Esophagus squamous epithelium (tissue), 5 donors: ENCODE results near the gene HEY2. TPM values are rescaled to one million over a fixed set of nuclear protein-coding genes. Genes with fewer than 3 reads are reported as not detected.
"Not testable (repeated sequence)": the region's sequence is repeated elsewhere in the genome, so short reads cannot be mapped to it uniquely, and the experiment has no call there.

Experiments
- DNase-seq: peaks from one replicate; lab custom pipeline; 2025; lab: John Stamatoyannopoulos, UW
- H3K27ac ChIP-seq, 4 donors: fragments of 200-600 bp; sonication (generic); one replicate each; pipeline ENCODE4 v1.5.1; 2016 to 2019; ENCODE audit warnings: mild to moderate bottlenecking in 1 of 4
- H3K27me3 ChIP-seq, 4 donors: fragments of 200-600 bp; sonication (generic); 1 replicate in 3 of 4; 2 replicates in 1 of 4; pipeline versions ENCODE4 v1.5.1 to v1.6.0; 2017 to 2021; ENCODE audit warnings: antibody characterized with exemption in 1 of 4
- H3K36me3 ChIP-seq, 3 donors: fragments of 200-600 bp; sonication (generic); one replicate each; pipeline ENCODE4 v1.5.1; 2016 to 2019
- H3K4me1 ChIP-seq, 3 donors: fragments of 200-600 bp; sonication (generic); one replicate each; pipeline ENCODE4 v1.5.1; 2017 to 2019
- H3K4me3 ChIP-seq, 4 donors: fragments of 200-600 bp; sonication (generic); 1 replicate in 3 of 4; 2 replicates in 1 of 4; pipeline ENCODE4 v1.5.1; 2016 to 2019; ENCODE audit warnings: mild to moderate bottlenecking in 2 of 4, moderate library complexity in 1 of 4
- H3K9me3 ChIP-seq, 3 donors: fragments of 200-600 bp; sonication (generic); one replicate each; pipeline ENCODE4 v1.5.1; 2016 to 2019
- CTCF ChIP-seq, 6 experiments: fragments of 450-650 bp in 4 of 6; fragments of 200-600 bp in 2 of 6; sonication (generic) in 2 of 6; IDR thresholded peaks; one replicate each; pipeline ENCODE4 v1.5.1; 2016 to 2019; ENCODE audit warnings: antibody characterized with exemption in 6 of 6, mild to moderate bottlenecking in 4 of 6, moderate library complexity in 4 of 6
- POLR2A ChIP-seq, 4 donors: fragments of 450-650 bp; IDR thresholded peaks; one replicate each; pipeline ENCODE4 v1.6.1; 2017; ENCODE audit warnings: antibody characterized with exemption in 4 of 4, mild to moderate bottlenecking in 4 of 4, moderate library complexity in 3 of 4
- WGBS, 2 donors: methylation state at CpG; one replicate each; pipeline ENCODE4 v1.1.5; 2018; 5-methylcytosine and 5-hydroxymethylcytosine counted together
- intact Hi-C: fragments of 100-400 bp; cut with DNase I; formaldehyde crosslinking; loops from one replicate; pipeline ENCODE4 v1.15.0; 2022
- total RNA-seq, 4 donors: library from RNA; depleted of rRNA; stranded (reverse); fragments of >200 nt; gene quantifications; one replicate each; pipeline ENCODE4 v1.1.0, GENCODE V29; 2016
- donor health status: DM: yes; HTN: yes; CAD: no.

Gene HEY2
- total RNA-seq, 4 donors from 2014 or later, result 0.61 to 2.8 (median 1.3) TPM; not detected in 1

GRCh38 chr6:125769147-125769783, 19.8 kb downstream of the HEY2 start:
- Histone ChIP-seq H3K4me1 (no peaks in the 10 kb centered on the region), H3K27me3 (peaks cover 0 to 4% (median 0%) of the 10 kb centered on the region in 4 donors), H3K4me3 (no peak overlapping the region), H3K27ac (no peak overlapping the region), H3K36me3 (no peaks in the 10 kb centered on the region), H3K9me3 (no peaks in the 10 kb centered on the region)
- TF ChIP-seq POLR2A (IDR thresholded peaks at IDR 0.05), result no peak
- TF ChIP-seq CTCF (IDR thresholded peaks at IDR 0.05), result no peak
- intact Hi-C loops, result no loop called here
- no peak for DNase-seq
- WGBS, 2 donors, result 54 to 62% methylated on average over 6 of the region's 6 CpGs

DNA sequence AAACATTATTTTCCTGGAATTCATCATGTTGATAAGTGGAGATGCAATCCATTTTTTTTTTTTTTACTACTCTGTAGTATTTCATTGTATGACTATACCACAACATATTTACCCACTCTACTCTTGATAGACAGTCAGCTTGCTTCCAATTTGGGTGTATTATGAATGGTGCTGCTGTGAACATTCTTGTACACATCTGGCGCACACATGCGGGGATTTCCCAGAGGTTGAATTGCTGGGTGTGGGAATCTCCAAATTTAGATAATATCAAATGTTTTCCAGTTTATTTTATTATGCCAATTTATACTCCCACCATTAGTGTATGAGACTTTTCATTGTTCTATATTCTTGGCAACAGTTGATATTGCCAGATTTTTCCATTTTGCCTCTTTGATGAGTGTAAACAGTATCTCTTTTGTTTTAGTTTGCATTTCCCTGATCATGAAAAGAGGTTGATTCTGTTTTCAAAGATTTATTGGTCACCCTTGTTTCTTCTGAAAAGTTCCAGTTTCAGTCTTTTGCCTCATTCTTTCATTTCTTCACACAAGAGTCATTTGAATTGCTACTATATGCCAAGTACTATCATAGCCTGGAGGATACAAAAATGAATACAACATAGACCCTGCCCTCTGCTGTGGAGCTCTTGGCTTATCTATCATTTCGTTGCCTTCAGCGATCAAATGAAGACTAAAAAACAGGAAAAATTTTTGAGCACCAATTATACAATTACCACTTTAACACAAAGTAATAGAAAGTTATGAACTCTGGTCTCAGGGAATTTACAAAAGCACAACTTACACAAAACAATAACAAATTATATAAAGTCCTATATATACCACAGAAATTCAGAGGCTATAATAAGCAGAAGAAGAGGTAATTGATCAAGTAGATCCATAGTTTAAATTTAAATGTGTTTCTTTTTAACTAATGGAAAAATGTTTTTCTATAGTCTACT, 24.2 kb downstream of the HEY2 start:
- no peak overlapping the region for H3K4me3 ChIP-seq
- no peaks in the 10 kb centered on the region for H3K36me3 ChIP-seq
- intact Hi-C loops, result no loop called here
- no peak overlapping the region for H3K27ac ChIP-seq
- H3K4me1 ChIP-seq, result no peaks in the 10 kb centered on the region
- no peak for DNase-seq
- H3K27me3 ChIP-seq, result no peaks in the 10 kb centered on the region
- no peaks in the 10 kb centered on the region for H3K9me3 ChIP-seq
- TF ChIP-seq POLR2A (IDR thresholded peaks at IDR 0.05), result no peak
- TF ChIP-seq CTCF (IDR thresholded peaks at IDR 0.05), result no peak
- WGBS, 2 donors, result 62 to 64% methylated on average over 4 of the region's 4 CpGs

- H3K4me1 ChIP-seq, intact Hi-C loops: not testable (repeated sequence)
- 77 to 86% methylated on average over 13 to 14 of the region's 14 CpGs for WGBS, 2 donors
Measured at GRCh38 chr6:125776107-125776826, 26.8 kb downstream of the HEY2 start.

GRCh38 chr6:125779924-125780539, 30.6 kb downstream of the HEY2 start:
- Histone ChIP-seq H3K27ac (peak overlapping the region; percentile 90 to 98 (median 96)), H3K36me3 (no peaks in the 10 kb centered on the region), H3K27me3 (no peaks in the 10 kb centered on the region), H3K4me3 (peak overlapping the region; percentile 41 to 87 (median 70)), H3K4me1 (peaks cover 0 to 19% (median 0%) of the 10 kb centered on the region in 3 donors), H3K9me3 (no peaks in the 10 kb centered on the region)
- intact Hi-C loops, result loop anchor here (5.0 kb wide), 1 partner anchor 177 kb away; the partner anchor contains the start of gene HINT3
- 12 to 13% methylated on average over 17 of the region's 17 CpGs for WGBS, 2 donors
- peak; percentile 33 for DNase-seq
- peak in 4 of 6 experiments; percentile 38 to 58 (median 52) for TF ChIP-seq CTCF (IDR thresholded peaks at IDR 0.05)
- no peak for TF ChIP-seq POLR2A (IDR thresholded peaks at IDR 0.05)

More at GRCh38 chr6:125776107-125776826, 26.8 kb downstream of the HEY2 start:
- not testable (repeated sequence) for H3K9me3 ChIP-seq, H3K36me3 ChIP-seq, H3K4me3 ChIP-seq, DNase-seq, H3K27ac ChIP-seq, H3K27me3 ChIP-seq
